UCSD-AML1 (cell line): ENCODE results near the gene ZBTB20.

Source experiments
- DNase-seq: peaks from one replicate; lab custom pipeline; 2025; ENCODE audit not compliant: unreplicated experiment; lab: John Stamatoyannopoulos, UW

Gene ZBTB20

DNA sequence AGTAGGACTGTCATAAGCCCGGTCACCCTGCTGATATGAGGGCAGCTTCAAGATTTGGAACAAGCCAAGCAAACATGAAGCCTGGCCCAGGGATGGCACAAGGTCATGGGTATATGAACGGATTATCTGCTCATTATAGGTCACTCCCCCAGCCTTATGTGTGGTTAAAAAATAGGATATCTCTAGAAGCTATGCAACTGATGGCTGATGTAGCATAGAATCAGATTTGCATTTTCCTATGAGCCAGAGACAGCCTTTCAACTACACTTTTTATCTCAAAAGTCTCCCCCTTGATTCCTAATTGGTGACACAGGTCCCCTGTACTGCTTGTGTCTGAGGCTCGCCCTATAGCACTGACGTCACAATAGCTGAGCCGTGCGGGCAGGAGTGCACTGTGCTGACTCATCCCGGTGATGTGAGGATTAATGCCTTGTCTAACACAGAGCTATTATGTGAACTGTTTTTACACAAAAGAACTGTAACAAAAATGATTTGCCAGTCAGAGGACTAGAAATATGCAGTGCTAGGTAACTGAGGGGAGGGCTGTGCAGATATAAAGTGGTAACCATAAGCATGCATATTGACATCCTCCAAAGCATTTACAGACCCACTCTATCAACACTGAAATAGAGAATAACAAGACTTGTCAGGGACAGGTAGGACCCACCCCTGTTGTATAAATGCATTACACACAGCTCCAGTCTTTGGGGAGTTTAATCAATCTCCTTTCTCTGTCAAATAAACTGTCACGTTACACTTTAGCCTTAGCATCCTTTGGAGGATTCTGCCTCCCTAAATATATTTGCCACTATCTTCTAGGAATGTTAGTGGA, 648.3 kb downstream of the ZBTB20 start:
- DNase-seq: no peak

DNA sequence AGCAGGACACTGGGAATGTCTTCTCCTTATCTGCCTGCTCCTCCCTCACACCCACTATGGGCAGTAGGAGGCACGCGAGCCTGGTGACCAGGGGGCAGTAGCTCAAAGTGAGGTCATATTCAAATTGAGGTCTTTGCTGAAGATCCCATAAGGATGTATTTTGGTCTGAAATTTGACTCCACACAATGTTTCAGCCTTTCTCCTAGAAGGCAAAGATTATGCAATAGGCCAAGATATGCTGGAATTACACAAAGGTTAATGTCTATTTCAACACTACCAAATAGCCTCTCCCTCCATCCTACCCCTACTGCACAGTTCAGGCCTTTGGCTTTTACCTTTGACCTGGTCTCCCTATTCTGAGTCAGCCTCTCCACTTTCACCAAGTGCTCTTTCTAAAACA, 650.2 kb downstream of the ZBTB20 start:
- DNase-seq: no peak

DNA sequence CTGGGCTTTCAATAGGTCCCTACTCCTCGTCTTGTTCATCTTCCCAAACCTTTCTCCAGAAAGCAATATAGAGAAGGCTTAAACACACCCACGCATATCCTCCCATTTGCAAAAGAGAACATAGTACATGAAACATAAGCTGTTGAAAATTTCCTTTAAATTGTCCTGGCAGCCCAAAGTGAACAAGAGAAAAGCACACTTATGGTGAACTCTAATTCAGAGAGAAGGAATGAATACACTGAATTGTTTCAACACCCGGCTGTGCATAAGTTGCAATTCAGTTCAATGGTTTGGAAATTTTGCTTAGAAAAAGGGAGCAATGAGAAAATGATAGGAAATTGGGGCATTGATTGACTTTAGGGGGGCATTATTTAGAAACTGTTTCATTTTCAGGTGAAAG, 650.6 kb downstream of the ZBTB20 start:
- DNase-seq: no peak

DNA sequence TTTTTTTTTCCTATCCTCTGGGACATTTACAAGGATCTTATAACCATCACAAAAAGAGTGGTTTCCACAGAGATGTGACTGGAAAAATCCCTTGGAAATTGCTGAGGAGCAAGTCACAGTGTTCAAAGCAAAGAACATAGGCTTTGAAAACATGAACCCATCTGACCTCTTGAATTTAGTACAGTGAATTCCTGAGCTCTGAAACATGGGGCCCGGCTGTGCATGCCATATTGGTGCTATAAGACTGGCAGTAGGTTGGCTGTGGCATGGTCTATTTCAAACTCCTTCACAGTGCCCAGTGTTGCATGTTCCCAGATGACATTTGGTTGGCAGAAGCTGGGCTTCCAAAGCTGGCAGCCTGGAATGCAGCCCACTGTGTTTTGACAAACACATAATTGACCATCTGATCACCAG, 651.1 kb downstream of the ZBTB20 start:
- no peak for DNase-seq

DNA sequence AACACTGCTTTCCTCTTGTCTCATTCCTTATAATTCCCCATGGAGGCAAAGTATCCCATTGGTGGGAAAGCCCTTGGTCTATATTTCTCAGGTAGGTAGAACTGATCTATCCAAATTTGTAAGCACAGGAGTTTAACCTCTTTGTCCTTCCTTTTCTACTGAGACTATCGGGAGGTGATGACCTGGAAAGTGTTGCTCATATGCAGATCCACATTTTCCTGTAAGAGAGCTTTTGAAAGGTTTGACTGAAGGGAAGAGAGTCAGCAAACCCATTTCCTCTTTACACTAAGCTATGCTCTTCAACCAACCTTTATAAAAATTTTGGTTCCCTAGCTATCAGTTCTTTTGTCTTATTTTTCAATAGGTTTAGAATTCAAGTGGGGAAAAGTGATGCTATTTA, 652.6 kb downstream of the ZBTB20 start:
- no peak for DNase-seq

DNA sequence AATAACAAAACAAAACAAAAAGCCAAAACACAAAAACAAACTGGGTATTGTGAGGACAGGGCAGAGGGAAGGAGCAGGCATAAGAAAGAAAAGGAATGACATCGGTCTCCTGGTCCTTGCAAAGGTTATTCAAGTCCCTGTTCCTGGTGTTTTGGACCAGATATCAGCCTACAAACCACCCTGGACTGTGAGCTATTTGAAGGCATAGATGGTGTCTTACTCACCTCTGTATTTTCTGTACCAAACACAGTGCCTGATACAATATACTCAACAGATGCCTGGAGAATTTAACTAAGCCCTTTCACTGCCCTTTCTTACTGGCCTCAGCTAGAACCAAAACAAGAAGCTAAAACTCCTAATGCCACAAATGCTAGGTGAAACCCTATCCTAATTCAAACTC, 656.3 kb downstream of the ZBTB20 start:
- no peak for DNase-seq

DNA sequence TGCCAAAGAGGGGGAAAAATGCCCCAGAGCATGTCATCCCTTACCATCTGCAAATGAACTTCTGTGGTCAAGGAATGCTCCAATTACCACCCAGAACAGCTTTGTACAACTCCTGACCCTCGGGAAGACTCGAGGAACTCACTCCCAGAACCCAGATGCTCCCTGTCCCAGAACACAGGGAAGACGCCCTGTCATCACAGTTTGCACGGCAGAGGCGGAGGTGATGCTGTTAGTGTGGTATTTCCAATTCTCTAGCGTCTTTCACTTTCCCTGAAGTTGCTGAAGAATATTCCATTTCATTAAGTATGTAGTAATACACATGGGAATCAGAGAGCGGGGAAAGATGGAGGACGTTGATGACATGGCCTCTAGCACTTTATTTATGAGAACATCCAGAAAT, 659.6 kb downstream of the ZBTB20 start:
- DNase-seq: no peak

DNA sequence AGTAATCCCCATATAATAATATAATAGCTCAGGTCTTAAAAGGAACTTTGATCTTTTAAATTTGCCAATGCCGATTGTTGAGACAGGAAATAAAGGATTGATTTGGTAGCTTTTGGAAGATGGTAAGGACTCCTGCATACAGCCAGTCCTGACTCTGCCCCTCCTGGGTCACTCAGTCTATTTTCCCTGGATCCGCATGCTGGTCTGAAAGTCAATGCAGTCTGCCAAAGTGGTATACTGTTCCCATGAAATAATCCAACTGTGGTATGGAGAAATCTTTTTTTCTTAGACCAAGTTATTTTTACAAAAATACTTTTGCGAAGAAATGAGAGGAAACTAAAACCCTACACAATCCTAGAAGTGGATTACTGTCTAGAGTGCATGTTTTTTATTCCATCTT, 662.2 kb downstream of the ZBTB20 start:
- DNase-seq: no peak

DNA sequence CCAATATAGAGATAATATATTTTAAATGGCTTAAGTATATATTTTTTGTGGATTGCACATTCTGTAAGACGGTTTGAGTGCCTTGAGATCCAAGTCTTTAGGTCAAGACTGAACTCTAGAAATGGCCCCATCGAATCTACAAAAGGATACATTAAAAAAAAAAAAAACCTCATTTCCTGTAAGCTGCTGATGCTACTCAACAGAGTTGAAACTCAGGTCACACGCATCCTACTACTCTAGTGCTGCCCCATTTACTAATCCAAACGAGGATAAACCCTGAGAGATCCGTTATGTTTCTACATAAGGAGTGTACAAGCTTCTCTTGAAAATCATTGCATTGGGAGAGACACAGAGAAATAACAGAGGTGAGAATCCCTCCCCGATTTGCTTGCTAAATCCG, 666.0 kb downstream of the ZBTB20 start:
- no peak for DNase-seq

DNA sequence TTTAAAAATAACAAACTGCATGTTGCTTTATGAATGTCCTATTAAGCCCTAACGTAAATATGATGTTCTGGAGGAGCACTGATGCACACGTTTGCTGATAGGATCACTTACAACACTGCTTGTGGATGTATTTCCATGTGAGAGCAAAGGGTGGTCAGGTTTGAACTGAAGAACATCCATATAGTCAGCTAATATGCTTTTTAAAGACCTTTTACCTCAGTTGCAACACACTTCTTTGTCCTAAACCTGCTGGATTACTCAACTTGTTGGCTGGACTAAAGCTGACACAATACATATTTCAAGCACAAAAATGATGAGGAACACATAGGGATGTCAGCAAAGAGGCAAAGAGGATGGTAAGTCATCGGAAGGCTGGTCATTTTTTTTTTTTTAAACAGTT, 666.6 kb downstream of the ZBTB20 start:
- DNase-seq: no peak

DNA sequence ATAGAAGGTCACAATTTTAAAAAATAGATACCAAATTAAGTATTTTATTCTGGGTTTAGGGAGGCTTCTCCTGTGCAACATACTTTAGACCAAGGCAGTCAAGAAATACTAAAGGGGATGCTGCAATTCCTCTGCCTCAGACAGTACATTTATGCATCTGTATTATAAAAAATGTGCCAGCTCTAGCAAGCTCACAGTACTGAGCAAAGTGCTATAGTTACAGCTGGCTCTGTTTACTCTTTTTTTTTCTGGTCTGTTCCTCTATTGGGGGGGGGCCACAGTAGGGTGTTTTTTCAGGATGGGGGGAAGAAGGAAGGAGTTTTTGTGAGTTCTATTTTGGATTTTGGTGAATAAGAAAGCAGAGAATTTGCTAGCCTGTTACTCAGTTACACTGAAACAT, 668.3 kb downstream of the ZBTB20 start:
- no peak for DNase-seq

DNA sequence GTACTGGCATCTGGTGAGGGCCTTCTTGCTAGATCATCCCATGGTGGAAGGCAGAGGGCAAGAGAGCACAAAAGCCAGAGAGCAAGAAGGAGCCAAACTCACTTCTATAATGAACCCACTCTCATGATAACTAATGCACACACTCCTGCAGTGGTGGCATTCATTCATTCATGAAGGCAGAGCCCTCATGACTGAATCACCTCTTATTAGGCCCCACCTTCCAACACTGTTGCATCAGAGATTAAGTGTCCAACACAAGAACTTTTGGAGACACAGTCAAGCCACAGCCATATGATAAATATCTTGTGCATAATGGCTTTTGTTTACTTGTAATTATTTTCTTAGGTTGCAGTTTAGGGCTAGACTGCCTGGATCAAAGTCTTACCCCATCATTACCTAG, 670.6 kb downstream of the ZBTB20 start:
- no peak for DNase-seq

DNA sequence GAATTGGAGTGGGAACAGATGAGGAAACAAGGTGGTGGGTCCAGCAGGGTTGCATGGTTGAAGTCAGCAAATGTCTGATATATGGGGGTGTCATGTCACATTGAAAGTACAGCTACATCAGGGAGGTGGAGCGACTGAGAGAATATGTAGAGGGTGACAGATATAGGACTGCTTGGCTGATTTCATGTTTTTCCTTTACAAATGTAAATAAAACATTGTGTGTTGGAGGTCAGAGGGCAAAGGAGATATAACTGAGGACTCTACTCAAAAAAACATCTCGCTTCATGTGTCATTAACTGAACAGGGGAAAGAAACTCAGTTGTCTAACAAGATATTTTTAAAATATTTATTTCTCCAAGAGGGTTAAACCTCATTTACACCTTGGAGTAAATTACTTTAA, 675.6 kb downstream of the ZBTB20 start:
- no peak for DNase-seq

DNA sequence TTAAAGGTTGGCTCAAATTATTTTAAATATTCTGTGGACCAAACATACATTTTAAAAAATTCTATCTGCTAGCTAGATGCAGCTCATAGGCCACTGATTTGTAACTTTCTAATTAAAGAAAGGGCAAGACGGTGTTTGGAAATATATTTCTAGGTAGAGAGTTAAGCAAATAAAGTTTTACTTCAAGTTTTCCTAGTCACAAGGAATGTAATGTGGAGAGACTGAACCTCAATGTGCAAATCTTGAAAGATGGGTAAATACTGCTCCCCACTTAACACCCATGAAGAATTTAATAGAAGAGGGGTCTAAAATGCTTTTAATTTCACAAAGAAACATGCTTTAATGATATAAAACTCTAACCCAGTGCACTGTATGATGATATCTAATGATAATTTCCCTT, 678.0 kb downstream of the ZBTB20 start:
- DNase-seq: no peak

DNA sequence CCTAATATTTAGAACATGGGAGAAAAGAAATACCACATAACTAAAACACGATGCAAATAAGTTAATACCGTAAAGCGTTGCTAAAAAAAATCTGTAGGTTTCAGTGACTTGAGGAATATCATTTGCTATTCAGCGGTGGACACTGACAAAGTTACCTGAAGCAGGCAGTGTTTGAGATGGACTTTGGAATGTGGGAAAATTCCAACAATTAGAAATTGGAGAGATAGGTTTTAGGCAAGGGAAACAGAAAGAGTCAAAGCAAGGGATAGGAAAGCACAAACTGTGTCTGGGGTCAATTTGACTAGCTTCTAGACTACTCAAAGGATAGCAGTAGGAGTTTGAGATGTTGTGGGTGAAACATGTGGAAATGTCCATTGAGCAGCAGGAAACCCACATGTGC, 680.3 kb downstream of the ZBTB20 start:
- no peak for DNase-seq

DNA sequence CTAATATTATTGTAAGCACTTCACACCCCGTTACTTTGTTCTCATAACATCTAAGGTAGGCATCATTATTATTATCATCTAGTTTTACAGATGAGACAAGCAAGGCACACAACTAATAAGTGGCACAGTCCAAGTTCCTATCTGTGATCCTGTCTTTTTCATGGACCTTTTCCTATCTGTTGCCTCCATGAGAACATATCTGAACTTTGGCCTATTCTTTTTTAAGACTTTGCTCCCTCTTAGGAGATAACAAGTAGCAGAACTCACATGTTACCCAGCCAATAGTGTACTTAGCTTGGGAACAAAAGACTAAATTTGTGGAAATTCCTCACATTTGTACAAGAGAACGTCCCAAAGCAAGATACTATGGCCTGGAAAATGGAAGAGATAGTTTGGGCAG, 680.8 kb downstream of the ZBTB20 start:
- no peak for DNase-seq

DNA sequence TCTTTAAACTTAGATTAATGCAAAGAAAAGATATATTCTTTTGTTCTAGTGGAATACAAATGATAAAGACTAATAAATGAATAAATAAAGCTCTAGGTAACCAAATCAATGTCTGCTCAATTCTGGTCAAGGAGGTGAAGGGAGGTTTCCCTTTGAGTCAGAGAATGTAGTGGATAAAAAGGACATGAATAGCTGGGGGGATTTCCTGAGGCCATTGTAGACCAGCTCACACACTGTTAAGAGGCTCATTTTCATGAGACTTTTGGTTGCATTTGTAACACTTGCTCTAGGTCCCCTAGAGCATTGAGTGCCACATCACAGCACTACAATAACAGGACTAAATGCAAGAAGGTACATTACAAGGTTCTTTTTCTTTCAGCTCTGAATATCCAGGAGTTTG, 682.5 kb downstream of the ZBTB20 start:
- DNase-seq: no peak

DNA sequence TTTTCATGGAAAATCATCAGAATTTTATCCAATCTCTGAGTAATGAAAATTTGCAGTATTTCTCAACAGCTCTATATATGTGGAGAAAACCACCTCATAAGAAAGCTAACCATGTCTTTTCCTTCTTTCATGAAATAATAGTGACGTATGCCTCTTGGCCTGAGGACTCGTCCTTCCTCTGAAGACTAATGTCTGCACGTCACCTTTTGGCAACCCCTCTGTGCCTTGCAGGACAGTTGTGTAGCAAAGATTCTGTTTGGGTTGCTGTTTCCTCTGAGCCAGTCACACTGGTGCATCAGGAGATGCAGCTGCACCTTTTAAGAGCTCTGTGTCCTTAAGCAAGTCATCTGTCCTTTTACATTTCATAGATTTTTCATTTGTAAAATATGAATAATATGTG, 684.3 kb downstream of the ZBTB20 start:
- no peak for DNase-seq

DNA sequence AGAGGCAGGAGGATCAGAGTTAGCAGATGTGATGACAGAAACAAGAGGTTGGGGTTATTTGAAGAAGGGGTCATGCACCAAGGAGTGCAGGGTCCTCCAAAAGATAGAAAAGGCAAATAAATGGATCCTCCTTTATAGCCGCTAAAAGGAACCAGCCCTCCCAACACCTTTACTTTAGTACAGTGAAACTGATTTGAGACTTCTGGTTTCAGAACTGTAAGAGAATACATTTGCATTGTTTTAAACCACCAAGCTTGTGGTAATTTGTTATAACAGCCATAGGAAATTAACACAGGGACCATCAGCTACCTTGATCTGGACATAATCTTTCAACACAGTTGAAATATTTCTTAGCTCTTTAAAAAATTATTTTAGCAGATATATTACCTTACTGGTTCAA, 686.6 kb downstream of the ZBTB20 start:
- DNase-seq: no peak

DNA sequence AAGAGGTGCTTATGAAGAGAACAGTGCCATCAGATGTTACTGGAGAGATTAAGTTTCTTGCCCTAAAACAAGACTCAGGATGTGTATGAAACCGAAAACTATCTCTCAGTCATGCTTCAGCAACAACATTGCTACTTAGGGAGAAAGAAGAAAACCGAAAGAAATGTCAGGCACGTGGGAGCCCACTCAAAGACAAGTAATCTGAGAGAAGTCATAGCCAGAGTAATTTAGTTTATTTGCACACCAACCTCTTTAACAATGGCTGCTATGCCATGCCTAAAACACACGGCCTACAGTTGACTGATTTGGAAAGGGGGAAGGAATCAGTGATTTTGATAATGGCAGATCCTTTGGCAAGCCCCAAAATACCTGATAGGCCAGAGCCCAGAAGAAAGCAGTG, 690.3 kb downstream of the ZBTB20 start:
- no peak for DNase-seq

DNA sequence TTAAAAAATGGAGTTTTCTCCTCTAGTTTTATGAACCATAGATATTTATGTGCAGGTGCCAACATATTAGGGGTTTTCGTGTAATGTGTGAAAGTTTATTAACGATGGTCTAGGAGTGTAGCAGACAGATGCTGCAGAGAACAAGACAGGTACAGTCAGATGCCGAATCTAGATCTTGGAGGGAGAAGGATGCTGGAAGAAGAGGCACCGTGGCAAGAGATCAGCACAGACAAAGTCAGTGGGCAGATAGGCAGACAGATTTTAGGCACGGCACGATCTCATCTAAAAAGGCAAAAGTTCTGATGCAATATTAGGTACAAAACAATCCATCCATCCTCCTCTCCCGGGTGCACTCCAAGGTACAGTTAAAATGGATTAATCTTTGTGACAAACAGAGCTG, 691.7 kb downstream of the ZBTB20 start:
- DNase-seq: no peak

DNA sequence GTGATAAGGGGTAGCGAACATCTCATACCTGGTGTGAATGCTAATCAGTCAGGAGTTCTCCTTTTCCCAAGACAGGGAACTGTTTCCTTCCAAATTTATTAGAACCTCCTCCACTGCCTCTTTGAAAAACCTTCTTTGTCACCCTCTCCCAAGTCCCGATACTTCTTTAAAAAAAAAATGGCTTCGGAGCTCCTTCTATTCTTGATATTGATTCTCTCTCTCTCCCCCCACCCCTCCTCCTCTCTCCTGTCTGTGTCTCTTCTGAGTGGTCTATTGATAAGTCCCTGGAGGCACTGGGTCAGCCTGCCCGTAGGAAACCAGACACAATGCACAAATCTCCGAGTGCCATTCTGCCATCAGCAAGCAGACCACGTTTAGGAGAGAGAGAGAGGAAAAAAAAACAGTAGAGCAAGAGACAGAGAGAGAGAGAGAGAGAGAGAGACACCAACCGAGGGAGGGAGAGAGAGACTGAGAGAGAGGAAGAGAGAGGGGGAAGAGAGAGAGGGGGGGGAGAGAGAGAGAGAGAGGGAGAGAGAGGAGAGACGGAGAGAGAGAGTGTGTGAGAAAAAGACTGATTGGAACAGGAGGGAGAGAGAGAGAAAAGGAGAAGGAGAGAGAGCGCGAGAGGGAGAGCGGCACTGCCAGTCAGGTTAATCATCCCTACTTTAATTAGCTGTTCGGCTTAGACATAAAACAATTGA, 692.4 kb downstream of the ZBTB20 start:
- no peak for DNase-seq

DNA sequence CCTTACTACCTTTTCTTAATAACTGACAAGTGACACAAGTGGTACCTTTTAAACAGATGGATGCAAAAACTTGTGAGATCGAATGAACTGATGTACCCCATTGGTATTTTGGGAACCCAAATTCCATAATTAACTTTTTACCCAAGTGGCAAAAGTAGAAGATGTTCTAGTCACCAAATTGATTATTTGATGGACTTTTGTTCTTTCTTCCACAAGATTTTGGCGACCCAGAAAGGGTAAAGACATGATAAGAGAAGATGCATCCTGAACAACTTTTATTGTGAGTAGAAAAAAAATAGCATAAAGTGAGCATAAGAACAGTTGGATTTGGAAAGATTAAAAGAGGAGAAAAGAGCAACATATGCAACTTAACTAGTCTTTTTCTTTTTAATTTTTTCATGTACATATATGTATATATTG, 693.7 kb downstream of the ZBTB20 start:
- no peak for DNase-seq
